Thoracic aorta (tissue), 2 donors: ENCODE data around the gene OR5K1. TPM values are rescaled to one million over a fixed set of nuclear protein-coding genes. Genes with fewer than 3 reads are reported as not detected.

Experiments
- ATAC-seq: fragments of 150-250 bp; one replicate; pipeline ENCODE4 v1.8.0; 2017; ENCODE audit warnings: low read depth; ENCODE audit not compliant: insufficient number of reproducible peaks, low FRiP score
- DNase-seq: peaks from one replicate; pipeline ENCODE4 v3.0.0-alpha.2; 2020; ENCODE audit warnings: low spot score
- H3K27ac ChIP-seq, 2 donors: fragments of 200-600 bp; sonication (generic); 1 replicate in 1 of 2; 2 replicates in 1 of 2; pipeline ENCODE4 v1.5.1; 2016; ENCODE audit warnings: mild to moderate bottlenecking in 2 of 2, moderate library complexity in 2 of 2
- H3K27me3 ChIP-seq: fragments of 200-600 bp; sonication (generic); replicated peaks from 2 replicates; pipeline ENCODE4 v1.6.0; 2016; ENCODE audit warnings: mild to moderate bottlenecking; ENCODE audit not compliant: insufficient read depth
- H3K36me3 ChIP-seq: fragments of 200-600 bp; sonication (generic); one replicate; pipeline ENCODE4 v1.5.1; 2016
- H3K4me1 ChIP-seq, 2 donors: fragments of 200-600 bp; sonication (generic); 1 replicate in 1 of 2; 2 replicates in 1 of 2; pipeline versions ENCODE4 v1.5.1 to v1.6.0; 2016; ENCODE audit warnings: low read depth in 2 of 2, mild to moderate bottlenecking in 1 of 2; ENCODE audit not compliant: control insufficient read depth in 1 of 2
- H3K4me3 ChIP-seq: fragments of 200-600 bp; sonication (generic); 2 replicates; pipeline ENCODE4 v1.5.1; 2016; ENCODE audit warnings: mild to moderate bottlenecking
- H3K9me3 ChIP-seq: fragments of 200-600 bp; sonication (generic); 2 replicates; pipeline ENCODE4 v1.5.1; 2016
- CTCF ChIP-seq: fragments of 200-600 bp; sonication (generic); IDR thresholded peaks from one replicate; pipeline ENCODE4 v1.5.1; 2019; ENCODE audit warnings: antibody characterized with exemption
- total RNA-seq, 2 donors: library from RNA; depleted of rRNA; stranded (reverse); fragments of >200 nt; gene quantifications; one replicate each; pipeline versions ENCODE4 v1.1.0 to v1.2.3, GENCODE V29; 2016

Gene OR5K1
- total RNA-seq, 2 donors from 2014 or later, result not detected

GRCh38 chr3:98512576-98512975 lies 49.6 kb downstream of the OR5K1 start:
- DNase-seq (no peak), ATAC-seq (no peak)
- Histone ChIP-seq H3K27ac (no peak overlapping the region), H3K4me1 (no peaks in the 10 kb centered on the region), H3K9me3 (no peaks in the 10 kb centered on the region), H3K36me3 (peaks cover 4% of the 10 kb centered on the region), H3K4me3 (no peak overlapping the region), H3K27me3 (no peaks in the 10 kb centered on the region)
- no peak for TF ChIP-seq CTCF

DNA sequence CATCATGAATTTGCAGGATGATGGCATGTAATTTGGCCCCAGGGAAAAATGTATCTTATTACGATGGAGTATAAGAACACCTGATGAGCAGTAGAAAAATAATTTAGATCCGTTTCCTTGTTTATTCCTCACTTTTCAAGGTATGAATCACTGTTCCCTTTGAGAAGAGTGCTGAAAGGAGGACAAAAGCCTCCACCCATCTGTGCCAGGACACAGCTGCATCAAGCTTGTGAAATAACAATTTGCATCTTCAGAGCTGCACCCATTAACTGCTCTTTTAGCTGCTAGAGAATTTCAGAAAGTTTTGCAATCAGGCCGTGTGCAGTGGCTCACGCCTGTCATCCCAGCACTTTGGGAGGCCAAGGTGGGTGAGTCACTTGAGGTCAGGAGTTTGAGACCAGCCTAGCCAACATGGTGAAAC lies 50.1 kb downstream of the OR5K1 start:
- Histone ChIP-seq H3K27ac (no peak overlapping the region), H3K27me3 (no peaks in the 10 kb centered on the region), H3K4me1 (no peaks in the 10 kb centered on the region), H3K4me3 (no peak overlapping the region), H3K36me3 (peaks cover 4% of the 10 kb centered on the region), H3K9me3 (no peaks in the 10 kb centered on the region)
- DNase-seq (no peak), ATAC-seq (no peak)
- TF ChIP-seq CTCF, result no peak

GRCh38 chr3:98513736-98514135 lies 50.7 kb downstream of the OR5K1 start:
- DNase-seq (no peak), ATAC-seq (no peak)
- H3K36me3 ChIP-seq, result peaks cover 4% of the 10 kb centered on the region
- H3K27me3 ChIP-seq, result no peaks in the 10 kb centered on the region
- peaks cover 0 to under 1% of the 10 kb centered on the region in 2 donors for H3K4me1 ChIP-seq
- no peaks in the 10 kb centered on the region for H3K9me3 ChIP-seq
- no peak overlapping the region for H3K4me3 ChIP-seq
- no peak overlapping the region for H3K27ac ChIP-seq
- TF ChIP-seq CTCF, result no peak

DNA sequence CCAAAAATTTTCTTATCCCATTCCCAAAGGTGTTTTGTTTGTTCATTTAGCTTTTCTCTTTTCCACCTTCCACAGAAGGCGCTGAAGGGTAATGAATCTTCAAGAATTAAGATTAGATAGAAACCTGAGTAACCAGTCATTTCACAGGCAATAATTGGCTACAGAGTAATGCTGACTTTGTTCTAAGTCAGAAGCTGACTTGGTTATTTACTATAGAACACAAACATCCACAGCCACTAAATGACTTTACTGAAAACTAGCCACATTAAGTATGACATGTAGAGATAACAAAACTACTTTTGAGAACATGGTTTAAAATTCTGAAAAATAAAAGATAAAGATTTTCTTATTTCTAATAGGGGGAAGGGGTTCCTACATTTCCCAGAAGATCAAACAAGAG lies 51.9 kb downstream of the OR5K1 start:
- TF ChIP-seq CTCF, result no peak
- H3K36me3 ChIP-seq, result peaks cover 4% of the 10 kb centered on the region
- no peak for DNase-seq

DNA sequence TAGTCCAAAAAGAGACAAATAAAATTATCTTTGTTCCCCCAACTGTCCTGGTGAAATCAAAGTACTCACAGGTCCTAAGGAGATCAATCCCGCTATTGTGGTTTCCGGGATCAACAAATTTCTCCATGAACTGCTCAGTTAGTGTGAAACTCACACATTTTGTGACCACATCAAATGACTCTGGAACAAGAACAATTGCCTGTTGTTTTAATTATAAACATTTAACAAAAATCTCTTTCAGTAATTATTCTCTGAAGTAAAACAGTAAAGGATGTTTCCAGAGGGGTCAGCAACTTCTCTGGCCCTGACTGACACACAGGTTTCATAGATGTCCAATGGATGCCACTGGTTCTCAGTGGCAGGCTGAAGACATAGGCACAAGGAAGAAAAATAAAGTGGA lies 55.8 kb downstream of the OR5K1 start:
- DNase-seq (no peak), ATAC-seq (no peak)
- no peak for TF ChIP-seq CTCF

More for the DNA sequence above, 51.9 kb downstream of the OR5K1 start:
- no peaks in the 10 kb centered on the region for H3K9me3 ChIP-seq
- H3K27me3 ChIP-seq, result no peaks in the 10 kb centered on the region
- H3K4me3 ChIP-seq, result no peak overlapping the region
- H3K4me1 ChIP-seq, result peaks cover 7 to 12% of the 10 kb centered on the region in 2 donors
- no peak overlapping the region for H3K27ac ChIP-seq
- ATAC-seq, result no peak

More for the DNA sequence above, 55.8 kb downstream of the OR5K1 start:
- Histone ChIP-seq H3K27me3 (no peaks in the 10 kb centered on the region), H3K4me1 (peaks cover 17 to 33% of the 10 kb centered on the region in 2 donors), H3K27ac (no peak overlapping the region), H3K9me3 (no peaks in the 10 kb centered on the region), H3K36me3 (no peaks in the 10 kb centered on the region), H3K4me3 (no peak overlapping the region)
